Aorta (tissue), 5 donors: ENCODE measurements around the gene CCND1. TPM values are rescaled to one million over a fixed set of nuclear protein-coding genes. Genes with fewer than 3 reads are reported as not detected.
A peak's percentile ranks its signal among the peaks of the same experiment; 100 is the strongest.
"Not testable (repeated sequence)": the region's sequence is repeated elsewhere in the genome, so short reads cannot be mapped to it uniquely, and the experiment has no call there.

Experiments used
- ATAC-seq: fragments of 200-7000 bp; cut with Tn5 transposase; one replicate; pipeline ENCODE4 v1.9.1; 2022; ENCODE audit warnings: moderate library complexity; ENCODE audit not compliant: low FRiP score
- DNase-seq, 2 donors: peaks; one replicate each; pipeline ENCODE4 v3.0.0-alpha.2; 2020
- H3K27ac ChIP-seq, 2 donors: one replicate each; pipeline ENCODE4 v1.5.1; 2013; ENCODE audit warnings: low read length in 2 of 2, mild to moderate bottlenecking in 2 of 2, moderate library complexity in 2 of 2, control low read depth in 1 of 2, inconsistent platforms in 1 of 2, low read depth in 1 of 2
- H3K27me3 ChIP-seq, 2 donors: one replicate each; pipeline ENCODE4 v1.6.1; 2013; ENCODE audit warnings: control low read depth in 1 of 2, low read length in 1 of 2, mild to moderate bottlenecking in 1 of 2, moderate library complexity in 1 of 2; ENCODE audit not compliant: insufficient read depth in 2 of 2, control insufficient read depth in 1 of 2
- H3K36me3 ChIP-seq, 2 donors: one replicate each; pipeline ENCODE4 v1.6.1; 2013; ENCODE audit warnings: control low read depth in 1 of 2, low read length in 1 of 2, mild to moderate bottlenecking in 1 of 2; ENCODE audit not compliant: insufficient read depth in 2 of 2, control insufficient read depth in 1 of 2
- H3K4me1 ChIP-seq, 2 donors: one replicate each; pipeline ENCODE4 v1.6.1; 2013; ENCODE audit warnings: low read length in 2 of 2, control low read depth in 1 of 2, mild to moderate bottlenecking in 1 of 2, moderate library complexity in 1 of 2; ENCODE audit not compliant: insufficient read depth in 2 of 2, control insufficient read depth in 1 of 2
- H3K4me3 ChIP-seq, 2 donors: one replicate each; pipeline ENCODE4 v1.5.1; 2013; ENCODE audit warnings: low read length in 2 of 2, control low read depth in 1 of 2, mild to moderate bottlenecking in 1 of 2
- H3K9me3 ChIP-seq: one replicate; pipeline ENCODE4 v1.6.1; 2013; ENCODE audit warnings: mild to moderate bottlenecking, low read length; ENCODE audit not compliant: control insufficient read depth
- WGBS, 2 donors: extraction: QIAGEN DNeasy Blood & Tissue Kit; methylation state at CpG; one replicate each; pipeline ENCODE4 v1.1.7; 2013; 5-methylcytosine and 5-hydroxymethylcytosine counted together
- intact Hi-C, 2 donors: fragments of 100-400 bp; cut with DNase I; formaldehyde crosslinking; loops; one replicate each; pipeline versions ENCODE4 v1.14.2 to v1.15.0; 2022
- polyA plus RNA-seq, 2 donors: library from polyadenylated mRNA; stranded (reverse); fragments of 200-250 nt; gene quantifications; one replicate each; pipeline ENCODE4 v1.2.3, GENCODE V29; 2013
- total RNA-seq, 2 donors: library from RNA; stranded (reverse); fragmentation: NEBNext Ultra II Directional; extraction: Animal tissue kit (Norgen Biotek cat#: 25700); gene quantifications; one replicate each; pipeline ENCODE4 v1.2.1, GENCODE V29; 2021
- donor health status: healthy with polysubstance abuse.
- donor health status: Bipolar disorder and iron deficiency.
- donor health status: DM: no; HTN: no; CAD: no.
- donor health status: DM: no; HTN: no; CAD: no.
- donor health status: DM: yes; HTN: yes; CAD: no.

Gene CCND1
- total and polyA plus RNA-seq, 4 donors = 20.9 to 102 (median 71.2) TPM

DNA sequence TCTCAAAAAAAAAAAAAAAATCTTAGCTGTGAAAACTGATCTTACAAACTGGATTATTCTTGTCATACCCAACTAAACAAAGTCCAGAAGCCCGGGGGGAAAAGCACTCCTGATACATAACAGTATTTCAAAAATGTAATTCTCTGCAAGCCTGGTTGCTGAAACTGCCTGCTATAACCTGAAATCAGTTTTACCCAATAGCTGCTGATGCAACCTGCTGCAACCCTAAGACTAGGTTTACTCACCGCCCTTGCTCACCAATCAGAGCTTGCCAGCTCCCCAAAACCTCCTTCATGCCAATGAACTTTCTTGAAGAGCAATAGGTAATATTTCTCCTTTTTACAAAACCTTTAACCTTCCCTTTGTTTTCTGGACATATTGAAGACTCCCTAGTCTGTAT, 50.5 kb downstream of the CCND1 start:
- intact Hi-C loops = loop anchor here in 1 of 2 donors (10.0 kb wide), 1 partner anchor 193 kb away; no protein-coding TSS in a partner anchor
- ATAC-seq = no peak

DNA sequence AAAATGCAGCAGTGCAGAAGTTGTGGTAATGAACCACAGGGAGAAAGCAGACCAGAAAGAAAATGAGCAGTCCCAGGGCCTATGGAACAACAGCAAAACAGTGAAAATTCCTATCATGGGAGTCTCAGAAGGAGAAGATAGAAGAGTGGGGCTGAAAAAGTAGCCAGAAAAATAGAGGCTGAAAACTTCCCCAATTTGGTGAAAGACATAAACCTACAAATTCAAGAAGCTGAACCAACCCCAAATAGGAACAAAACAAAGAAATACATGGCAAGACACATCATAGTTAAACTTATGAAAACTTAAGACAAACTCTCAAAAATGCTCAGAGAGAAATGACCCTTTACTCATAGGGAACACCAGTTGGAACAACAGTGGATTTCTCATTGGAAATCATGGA, 51.5 kb downstream of the CCND1 start:
- H3K27ac ChIP-seq = no peak overlapping the region
- intact Hi-C loops = loop anchor here in 1 of 2 donors (10.0 kb wide), 1 partner anchor 192 kb away; no protein-coding TSS in a partner anchor
- no peaks in the 10 kb centered on the region for H3K36me3 ChIP-seq
- no peaks in the 10 kb centered on the region for H3K4me1 ChIP-seq
- no peak overlapping the region for H3K4me3 ChIP-seq
- H3K27me3 ChIP-seq = no peaks in the 10 kb centered on the region
- H3K9me3 ChIP-seq = no peaks in the 10 kb centered on the region
- ATAC-seq (no peak), DNase-seq (no peak)

More for the DNA sequence above, 50.5 kb downstream of the CCND1 start:
- no peaks in the 10 kb centered on the region for H3K9me3 ChIP-seq
- no peaks in the 10 kb centered on the region for H3K36me3 ChIP-seq
- H3K4me3 ChIP-seq = no peak overlapping the region
- H3K27ac ChIP-seq = no peak overlapping the region
- 74% methylated on average over 2 of the region's 2 CpGs for WGBS, 2 donors
- no peaks in the 10 kb centered on the region for H3K27me3 ChIP-seq
- DNase-seq = no peak
- no peaks in the 10 kb centered on the region for H3K4me1 ChIP-seq

DNA sequence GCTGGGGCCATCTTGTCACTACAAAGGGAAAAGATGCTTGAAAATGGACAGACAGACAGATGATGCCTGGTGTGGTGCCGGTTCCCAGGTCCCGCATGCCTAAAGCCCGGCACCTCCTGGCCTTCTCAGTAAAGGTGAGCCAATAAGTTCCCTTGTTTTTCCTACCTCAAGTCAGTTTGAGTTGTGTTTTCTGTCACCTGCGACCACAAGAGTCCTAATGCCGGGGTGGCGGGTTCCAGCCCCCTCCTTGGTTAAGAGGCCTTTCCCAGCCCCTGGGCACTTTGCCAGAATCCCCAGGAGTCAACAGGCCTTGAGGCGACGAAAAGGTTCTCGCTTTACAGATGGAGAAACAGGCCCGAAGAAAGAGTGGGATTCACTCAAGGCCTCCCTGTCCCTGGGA, 53.8 kb downstream of the CCND1 start:
- Histone ChIP-seq H3K27ac (no peak overlapping the region), H3K9me3 (no peaks in the 10 kb centered on the region), H3K36me3 (no peaks in the 10 kb centered on the region), H3K27me3 (no peaks in the 10 kb centered on the region), H3K4me1 (no peaks in the 10 kb centered on the region), H3K4me3 (no peak overlapping the region)
- DNase-seq (peak in 1 of 2 donors; percentile 54), ATAC-seq (no peak)
- intact Hi-C loops = loop anchor here in 1 of 2 donors (10.0 kb wide), 1 partner anchor 190 kb away; no protein-coding TSS in a partner anchor
- 83 to 87% methylated on average over 10 of the region's 10 CpGs for WGBS, 2 donors

DNA sequence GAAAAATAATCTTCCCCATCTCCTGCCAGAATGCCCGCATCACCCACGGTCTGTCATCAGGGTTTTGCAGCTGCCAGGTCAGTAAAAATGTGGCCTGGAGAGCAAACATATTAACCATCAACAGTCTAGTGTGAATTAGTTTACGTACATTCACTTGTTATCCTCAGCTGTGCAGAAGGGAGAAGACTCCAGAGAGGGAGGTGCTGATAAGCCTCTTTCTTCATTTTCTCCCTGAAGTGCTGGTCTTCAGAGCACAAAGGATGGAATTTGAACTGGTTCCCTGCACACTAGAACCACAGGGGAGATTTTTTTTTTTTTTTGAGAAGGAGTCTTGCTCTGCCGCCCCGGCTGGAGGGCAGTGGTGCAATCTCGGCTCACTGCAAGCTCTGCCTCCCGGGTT, 54.6 kb downstream of the CCND1 start:
- H3K27ac ChIP-seq = no peak overlapping the region
- H3K27me3 ChIP-seq = no peaks in the 10 kb centered on the region
- no peak for ATAC-seq
- no peak overlapping the region for H3K4me3 ChIP-seq
- intact Hi-C loops = loop anchor here in 1 of 2 donors (10.0 kb wide), 1 partner anchor 189 kb away; no protein-coding TSS in a partner anchor
- no peak for DNase-seq
- H3K36me3 ChIP-seq = no peaks in the 10 kb centered on the region
- no peaks in the 10 kb centered on the region for H3K4me1 ChIP-seq
- H3K9me3 ChIP-seq = no peaks in the 10 kb centered on the region
- 78 to 83% methylated on average over 7 of the region's 7 CpGs for whole genome bisulfite sequencing, 2 donors

DNA sequence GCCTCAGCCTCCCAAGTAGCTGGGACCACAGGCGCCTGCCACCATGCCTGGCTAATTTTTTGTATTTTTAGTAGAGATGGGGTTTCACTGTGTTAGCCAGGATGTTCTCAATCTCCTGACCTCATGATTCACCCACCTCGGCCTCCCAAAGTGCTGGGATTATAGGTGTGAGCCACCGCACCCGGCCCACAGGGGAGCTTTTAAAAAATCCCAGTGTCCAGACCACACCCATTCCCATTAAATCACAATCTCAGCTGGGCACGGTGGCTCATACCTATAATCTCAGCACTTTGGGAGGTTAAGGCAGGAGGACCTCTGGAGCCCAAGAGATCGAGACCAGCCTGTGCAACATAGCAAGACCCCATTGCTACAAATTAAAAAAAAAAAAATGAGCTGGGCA, 55.0 kb downstream of the CCND1 start:
- ATAC-seq, H3K9me3 ChIP-seq, DNase-seq, H3K36me3 ChIP-seq, H3K27me3 ChIP-seq, H3K27ac ChIP-seq, H3K4me3 ChIP-seq, H3K4me1 ChIP-seq: not testable (repeated sequence)
- WGBS, 2 donors = 91 to 97% methylated on average over 6 of the region's 6 CpGs
- intact Hi-C loops = loop anchor here in 1 of 2 donors (10.0 kb wide), 1 partner anchor 189 kb away; no protein-coding TSS in a partner anchor

DNA sequence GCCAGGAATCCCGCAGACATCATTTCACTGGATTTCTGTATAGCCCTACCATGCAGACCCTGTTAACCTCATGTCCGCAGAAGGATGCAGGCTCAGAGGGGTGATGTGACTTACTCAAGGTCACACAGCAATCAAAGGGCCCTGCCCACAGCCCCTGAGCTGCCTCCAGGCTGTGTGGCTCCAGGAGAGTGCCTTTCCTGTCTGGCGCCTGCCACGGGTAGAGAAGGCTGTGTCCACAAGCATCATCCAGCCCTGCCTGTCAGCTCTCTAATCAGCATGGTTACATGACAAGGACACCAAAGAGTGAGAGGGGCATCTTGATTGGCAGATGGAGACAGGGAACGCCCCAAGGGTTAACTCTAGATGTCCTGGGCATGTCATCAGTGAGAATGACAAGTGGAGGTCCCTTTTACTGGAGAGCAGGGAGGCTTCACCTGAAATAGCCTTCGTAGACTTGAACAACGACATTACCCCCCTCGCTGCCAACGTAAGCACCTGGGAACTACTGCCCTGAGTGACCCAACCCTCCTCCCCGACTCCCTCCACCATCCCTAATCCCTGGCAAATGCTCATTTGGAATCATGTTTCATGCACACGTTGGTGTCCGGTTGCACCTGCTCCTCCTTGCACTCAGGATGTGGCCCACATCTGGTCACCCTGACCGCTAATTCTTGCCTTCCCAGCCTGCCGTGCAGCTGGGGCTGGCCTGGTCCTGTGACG, 56.0 kb downstream of the CCND1 start:
- 79 to 81% methylated on average over 15 of the region's 15 CpGs for WGBS, 2 donors
- Histone ChIP-seq H3K27me3 (no peaks in the 10 kb centered on the region), H3K4me1 (no peaks in the 10 kb centered on the region), H3K9me3 (no peaks in the 10 kb centered on the region), H3K4me3 (no peak overlapping the region), H3K27ac (no peak overlapping the region), H3K36me3 (no peaks in the 10 kb centered on the region)
- peak in 1 of 2 donors; percentile 31 for DNase-seq
- intact Hi-C loops = loop anchor here in 1 of 2 donors (10.0 kb wide), 1 partner anchor 188 kb away; no protein-coding TSS in a partner anchor
- ATAC-seq = no peak

DNA sequence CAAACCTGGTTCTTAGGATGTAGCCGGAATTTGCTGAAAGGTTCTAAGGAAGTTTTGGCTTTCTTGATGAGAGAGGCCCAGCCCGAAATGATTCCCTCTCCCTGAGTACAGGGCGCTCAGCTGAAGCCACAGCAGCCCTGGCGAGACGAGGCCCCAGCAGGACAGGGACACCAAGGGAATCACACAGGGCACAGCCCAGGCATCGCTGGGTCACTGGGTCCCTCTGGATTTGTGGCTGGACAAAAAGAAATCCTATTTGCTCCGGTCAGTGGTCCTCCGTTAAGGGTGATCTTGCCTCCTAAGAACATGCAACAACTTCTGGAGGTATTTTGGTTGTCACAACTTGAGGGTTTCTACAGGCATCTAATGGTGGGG, 56.5 kb downstream of the CCND1 start:
- peak in 1 of 2 donors; percentile 42 for DNase-seq
- Histone ChIP-seq H3K27ac (no peak overlapping the region), H3K36me3 (no peaks in the 10 kb centered on the region), H3K4me1 (no peaks in the 10 kb centered on the region), H3K9me3 (no peaks in the 10 kb centered on the region), H3K27me3 (no peaks in the 10 kb centered on the region), H3K4me3 (no peak overlapping the region)
- ATAC-seq = no peak
- intact Hi-C loops = loop anchor here in 1 of 2 donors (10.0 kb wide), 1 partner anchor 187 kb away; no protein-coding TSS in a partner anchor
- 92 to 95% methylated on average over 8 of the region's 8 CpGs for WGBS, 2 donors

DNA sequence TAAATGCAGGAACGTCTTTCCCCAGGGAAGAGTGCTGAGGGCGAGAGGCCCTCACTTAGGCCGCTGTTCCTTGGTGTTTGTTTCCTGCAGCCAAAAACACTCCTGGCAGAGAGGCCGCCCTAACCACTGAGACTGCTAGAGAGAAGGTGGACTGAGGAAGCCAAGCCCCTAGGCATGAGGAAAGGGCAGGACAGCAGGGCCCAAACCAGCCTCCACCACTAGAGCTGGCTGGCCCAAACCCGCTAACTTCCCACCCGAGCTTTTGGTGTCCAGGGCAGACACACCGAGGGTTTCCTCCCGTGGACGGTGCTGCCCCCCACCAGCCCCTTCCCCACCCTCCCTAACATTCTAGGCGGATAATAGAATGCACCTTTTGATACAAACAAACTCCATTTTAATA, 56.9 kb downstream of the CCND1 start:
- H3K27ac ChIP-seq = no peak overlapping the region
- DNase-seq (peak in 1 of 2 donors; percentile 44), ATAC-seq (no peak)
- WGBS, 2 donors = 90 to 93% methylated on average over 10 of the region's 10 CpGs
- H3K9me3 ChIP-seq = no peaks in the 10 kb centered on the region
- H3K36me3 ChIP-seq = no peaks in the 10 kb centered on the region
- no peaks in the 10 kb centered on the region for H3K4me1 ChIP-seq
- intact Hi-C loops = loop anchor here in 1 of 2 donors (10.0 kb wide), 1 partner anchor 187 kb away; no protein-coding TSS in a partner anchor
- no peaks in the 10 kb centered on the region for H3K27me3 ChIP-seq
- H3K4me3 ChIP-seq = no peak overlapping the region

DNA sequence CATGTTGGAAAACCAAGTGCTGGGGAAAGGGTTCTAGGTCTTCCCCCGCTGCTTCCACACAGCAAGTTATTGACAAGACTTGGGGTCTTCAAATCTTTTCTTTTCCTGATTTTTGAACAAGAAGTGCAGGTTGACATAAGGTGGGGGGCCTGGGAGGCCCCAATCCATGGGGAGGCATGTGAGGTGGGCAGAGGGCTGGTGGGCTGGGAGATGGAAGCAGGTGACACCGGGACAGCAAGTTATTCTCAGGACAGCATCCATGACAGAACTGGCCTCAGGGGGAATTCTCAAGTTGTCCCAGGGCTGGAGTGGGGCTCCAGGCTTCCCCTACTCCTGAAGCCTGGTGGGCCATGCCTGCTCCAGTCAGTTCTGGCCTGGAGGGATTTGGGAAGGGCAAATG, 57.4 kb downstream of the CCND1 start:
- Histone ChIP-seq H3K4me1 (no peaks in the 10 kb centered on the region), H3K27me3 (no peaks in the 10 kb centered on the region), H3K27ac (no peak overlapping the region), H3K4me3 (no peak overlapping the region), H3K36me3 (no peaks in the 10 kb centered on the region), H3K9me3 (no peaks in the 10 kb centered on the region)
- ATAC-seq (no peak), DNase-seq (peak in 1 of 2 donors; percentile 33)
- intact Hi-C loops = loop anchor here in 1 of 2 donors (10.0 kb wide), 1 partner anchor 186 kb away; no protein-coding TSS in a partner anchor
- 93 to 99% methylated on average over 2 of the region's 2 CpGs for WGBS, 2 donors
